ENCODE data around the gene ACAD10. TPM values are rescaled to one million over a fixed set of nuclear protein-coding genes. Genes with fewer than 3 reads are reported as not detected.

Gene ACAD10
- total and polyA plus RNA-seq, 10 of the 15 experiments (the other 5 are each of a cell fraction or from before 2014, with no cell fraction given) = 2.9 to 21.9 (median 17.5) TPM

- Histone ChIP-seq H3K4me3 (no peak overlapping the region), H3K79me2 (ENCODE audit: control insufficient read depth, insufficient read depth, low read length) (no peaks in the 10 kb centered on the region), H3K36me3 (ENCODE audit: control insufficient read depth in 2 of 2, insufficient read depth in 2 of 2, low read length in 1 of 2) (no peaks in the 10 kb centered on the region), H3K4me2 (ENCODE audit: control insufficient read depth, insufficient read depth) (no peak overlapping the region), H3K27ac (ENCODE audit: control insufficient read depth, insufficient read depth) (no peak overlapping the region), H3K27me3 (replicated peaks in 1 of 2; ENCODE audit: control insufficient read depth in 2 of 2, insufficient read depth in 2 of 2, low read length in 1 of 2) (no peaks in the 10 kb centered on the region), H3K9ac (ENCODE audit: control insufficient read depth, insufficient read depth, low read length) (no peak overlapping the region), H3K4me1 (ENCODE audit: control insufficient read depth, insufficient read depth, low read length) (no peaks in the 10 kb centered on the region), H2AFZ (ENCODE audit: control insufficient read depth, low read depth, low read length) (no peak overlapping the region), H4K20me1 (ENCODE audit: control insufficient read depth, insufficient read depth) (no peaks in the 10 kb centered on the region), H3K9me3 (replicated peaks; ENCODE audit: control insufficient read depth, insufficient read depth, low read length) (no peaks in the 10 kb centered on the region)
- ChIA-PET RAD21 (ENCODE audit: unreplicated experiment) (no interaction called here), SMC1A (ENCODE audit: uncharacterized antibody, unreplicated experiment) (interaction anchor here (0.6 to 5.7 kb wide), 2 partner anchors 36 to 82 kb away, joined by 3 to 44 read pairs; no protein-coding TSS in a partner anchor), POLR2A (interaction anchor here (0.7 kb wide), 2 partner anchors 25 to 33 kb away, joined by 4 to 6 read pairs; no protein-coding TSS in a partner anchor), CTCF (interaction anchor here (1.5 to 6.0 kb wide), 3 partner anchors 23 to 333 kb away, joined by 4 to 44 read pairs (median 9); no protein-coding TSS in a partner anchor)
- intact Hi-C loops (cut with micrococcal nuclease; ENCODE audit: unreplicated experiment) (loop anchor here (10.0 kb wide), 1 partner anchor 395 kb away; no protein-coding TSS in a partner anchor), in situ Hi-C loops (cut with MboI) (no loop called here)
- WGBS (ENCODE audit: insufficient coverage, insufficient replicate concordance, low lambda C conversion rate, missing lambda C conversion rate) = 84% methylated on average over 11 of the region's 11 CpGs
- ATAC-seq (no peak), FAIRE-seq (no peak), DNase-seq (ENCODE audit: low read depth, low spot score) (no peak)
- BruUV-seq (replicated peaks) = no TSS peak
- TF ChIP-seq NKRF (conservative IDR thresholded peaks at IDR 0.05) (no peak), E2F8 (IDR thresholded peaks at IDR 0.05; ENCODE audit: low read depth, partially characterized antibody) (no peak), E2F4 (IDR thresholded peaks at IDR 0.05; ENCODE audit: low read depth, low read length) (no peak), KDM1A (IDR thresholded peaks at IDR 0.05; ENCODE audit: borderline replicate concordance) (no peak), ZBTB33 (IDR thresholded peaks at IDR 0.05) (no peak), NFIC (IDR thresholded peaks at IDR 0.05; ENCODE audit: low read depth, low read length) (no peak), NR2C1 (IDR thresholded peaks at IDR 0.05) (no peak)
These were observed 103.9 kb downstream of the ACAD10 start for GRCh38 chr12:111789779-111790178.
